ENCODE results near the gene SFT2D3. TPM values are rescaled to one million over a fixed set of nuclear protein-coding genes. Genes with fewer than 3 reads are reported as not detected.

Gene SFT2D3
- total and polyA plus RNA-seq, 2 of the 13 experiments (the other 11 are each of a cell fraction or from before 2014, with no cell fraction given), result 8.3 to 9.4 TPM

DNA sequence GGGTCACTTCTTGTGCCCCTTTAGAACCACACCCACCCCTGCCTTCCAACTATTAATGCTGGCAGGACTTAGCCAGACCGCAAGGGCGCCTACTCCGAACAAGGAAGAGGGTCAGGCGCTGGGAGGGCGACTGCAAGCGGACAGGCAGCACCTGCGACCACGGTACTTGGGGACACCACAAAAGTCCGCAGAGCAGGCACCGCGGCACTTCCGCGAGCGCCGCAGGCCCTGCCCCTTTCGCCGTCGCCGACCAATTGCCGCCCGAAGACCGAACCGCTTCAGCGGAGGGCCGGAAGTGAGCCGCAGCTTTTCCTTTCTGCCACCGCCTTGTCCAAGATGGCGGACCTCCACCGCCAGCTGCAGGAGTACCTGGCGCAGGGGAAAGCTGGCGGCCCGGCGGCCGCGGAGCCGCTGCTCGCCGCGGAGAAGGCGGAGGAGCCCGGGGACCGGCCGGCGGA is at the start of gene SFT2D3 (continued):
- TF ChIP-seq, protein P1, sequence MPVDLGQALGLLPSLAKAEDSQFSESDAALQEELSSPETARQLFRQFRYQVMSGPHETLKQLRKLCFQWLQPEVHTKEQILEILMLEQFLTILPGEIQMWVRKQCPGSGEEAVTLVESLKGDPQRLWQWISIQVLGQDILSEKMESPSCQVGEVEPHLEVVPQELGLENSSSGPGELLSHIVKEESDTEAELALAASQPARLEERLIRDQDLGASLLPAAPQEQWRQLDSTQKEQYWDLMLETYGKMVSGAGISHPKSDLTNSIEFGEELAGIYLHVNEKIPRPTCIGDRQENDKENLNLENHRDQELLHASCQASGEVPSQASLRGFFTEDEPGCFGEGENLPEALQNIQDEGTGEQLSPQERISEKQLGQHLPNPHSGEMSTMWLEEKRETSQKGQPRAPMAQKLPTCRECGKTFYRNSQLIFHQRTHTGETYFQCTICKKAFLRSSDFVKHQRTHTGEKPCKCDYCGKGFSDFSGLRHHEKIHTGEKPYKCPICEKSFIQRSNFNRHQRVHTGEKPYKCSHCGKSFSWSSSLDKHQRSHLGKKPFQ (CRISPR knock-in tag; IDR thresholded peaks at IDR 0.05; ENCODE audit: insufficient replicate concordance), result no peak
- peak; percentile 70; the same call in 1 of the 2 replicates for TF ChIP-seq SMAD9 (CRISPR knock-in tag; IDR thresholded peaks at IDR 0.05)
- TF ChIP-seq, protein P2, sequence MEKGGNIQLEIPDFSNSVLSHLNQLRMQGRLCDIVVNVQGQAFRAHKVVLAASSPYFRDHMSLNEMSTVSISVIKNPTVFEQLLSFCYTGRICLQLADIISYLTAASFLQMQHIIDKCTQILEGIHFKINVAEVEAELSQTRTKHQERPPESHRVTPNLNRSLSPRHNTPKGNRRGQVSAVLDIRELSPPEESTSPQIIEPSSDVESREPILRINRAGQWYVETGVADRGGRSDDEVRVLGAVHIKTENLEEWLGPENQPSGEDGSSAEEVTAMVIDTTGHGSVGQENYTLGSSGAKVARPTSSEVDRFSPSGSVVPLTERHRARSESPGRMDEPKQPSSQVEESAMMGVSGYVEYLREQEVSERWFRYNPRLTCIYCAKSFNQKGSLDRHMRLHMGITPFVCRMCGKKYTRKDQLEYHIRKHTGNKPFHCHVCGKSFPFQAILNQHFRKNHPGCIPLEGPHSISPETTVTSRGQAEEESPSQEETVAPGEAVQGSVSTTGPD (CRISPR knock-in tag; IDR thresholded peaks at IDR 0.05), result no peak; the same call in 1 of the 2 replicates
- TF ChIP-seq, protein P3, sequence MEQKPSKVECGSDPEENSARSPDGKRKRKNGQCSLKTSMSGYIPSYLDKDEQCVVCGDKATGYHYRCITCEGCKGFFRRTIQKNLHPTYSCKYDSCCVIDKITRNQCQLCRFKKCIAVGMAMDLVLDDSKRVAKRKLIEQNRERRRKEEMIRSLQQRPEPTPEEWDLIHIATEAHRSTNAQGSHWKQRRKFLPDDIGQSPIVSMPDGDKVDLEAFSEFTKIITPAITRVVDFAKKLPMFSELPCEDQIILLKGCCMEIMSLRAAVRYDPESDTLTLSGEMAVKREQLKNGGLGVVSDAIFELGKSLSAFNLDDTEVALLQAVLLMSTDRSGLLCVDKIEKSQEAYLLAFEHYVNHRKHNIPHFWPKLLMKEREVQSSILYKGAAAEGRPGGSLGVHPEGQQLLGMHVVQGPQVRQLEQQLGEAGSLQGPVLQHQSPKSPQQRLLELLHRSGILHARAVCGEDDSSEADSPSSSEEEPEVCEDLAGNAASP (CRISPR knock-in tag; IDR thresholded peaks at IDR 0.05; ENCODE audit: borderline replicate concordance), result peak; percentile 87
- TF ChIP-seq ERF (CRISPR knock-in tag; IDR thresholded peaks at IDR 0.05), result no peak
- TF ChIP-seq ZNF558 (CRISPR knock-in tag; IDR thresholded peaks at IDR 0.05; ENCODE audit: borderline replicate concordance), result no peak
- TF ChIP-seq, protein P4, sequence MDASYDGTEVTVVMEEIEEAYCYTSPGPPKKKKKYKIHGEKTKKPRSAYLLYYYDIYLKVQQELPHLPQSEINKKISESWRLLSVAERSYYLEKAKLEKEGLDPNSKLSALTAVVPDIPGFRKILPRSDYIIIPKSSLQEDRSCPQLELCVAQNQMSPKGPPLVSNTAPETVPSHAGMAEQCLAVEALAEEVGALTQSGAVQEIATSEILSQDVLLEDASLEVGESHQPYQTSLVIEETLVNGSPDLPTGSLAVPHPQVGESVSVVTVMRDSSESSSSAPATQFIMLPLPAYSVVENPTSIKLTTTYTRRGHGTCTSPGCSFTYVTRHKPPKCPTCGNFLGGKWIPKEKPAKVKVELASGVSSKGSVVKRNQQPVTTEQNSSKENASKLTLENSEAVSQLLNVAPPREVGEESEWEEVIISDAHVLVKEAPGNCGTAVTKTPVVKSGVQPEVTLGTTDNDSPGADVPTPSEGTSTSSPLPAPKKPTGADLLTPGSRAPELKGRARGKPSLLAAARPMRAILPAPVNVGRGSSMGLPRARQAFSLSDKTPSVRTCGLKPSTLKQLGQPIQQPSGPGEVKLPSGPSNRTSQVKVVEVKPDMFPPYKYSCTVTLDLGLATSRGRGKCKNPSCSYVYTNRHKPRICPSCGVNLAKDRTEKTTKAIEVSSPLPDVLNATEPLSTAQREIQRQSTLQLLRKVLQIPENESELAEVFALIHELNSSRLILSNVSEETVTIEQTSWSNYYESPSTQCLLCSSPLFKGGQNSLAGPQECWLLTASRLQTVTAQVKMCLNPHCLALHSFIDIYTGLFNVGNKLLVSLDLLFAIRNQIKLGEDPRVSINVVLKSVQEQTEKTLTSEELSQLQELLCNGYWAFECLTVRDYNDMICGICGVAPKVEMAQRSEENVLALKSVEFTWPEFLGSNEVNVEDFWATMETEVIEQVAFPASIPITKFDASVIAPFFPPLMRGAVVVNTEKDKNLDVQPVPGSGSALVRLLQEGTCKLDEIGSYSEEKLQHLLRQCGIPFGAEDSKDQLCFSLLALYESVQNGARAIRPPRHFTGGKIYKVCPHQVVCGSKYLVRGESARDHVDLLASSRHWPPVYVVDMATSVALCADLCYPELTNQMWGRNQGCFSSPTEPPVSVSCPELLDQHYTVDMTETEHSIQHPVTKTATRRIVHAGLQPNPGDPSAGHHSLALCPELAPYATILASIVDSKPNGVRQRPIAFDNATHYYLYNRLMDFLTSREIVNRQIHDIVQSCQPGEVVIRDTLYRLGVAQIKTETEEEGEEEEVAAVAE (CRISPR knock-in tag; IDR thresholded peaks at IDR 0.05; ENCODE audit: borderline replicate concordance), result peak; percentile 63; the same call in 1 of the 2 replicates
- no peak; the same call in 1 of the 2 replicates for TF ChIP-seq ZNF326 (CRISPR knock-in tag; IDR thresholded peaks at IDR 0.05; ENCODE audit: borderline replicate concordance)
- TF ChIP-seq, protein P5, sequence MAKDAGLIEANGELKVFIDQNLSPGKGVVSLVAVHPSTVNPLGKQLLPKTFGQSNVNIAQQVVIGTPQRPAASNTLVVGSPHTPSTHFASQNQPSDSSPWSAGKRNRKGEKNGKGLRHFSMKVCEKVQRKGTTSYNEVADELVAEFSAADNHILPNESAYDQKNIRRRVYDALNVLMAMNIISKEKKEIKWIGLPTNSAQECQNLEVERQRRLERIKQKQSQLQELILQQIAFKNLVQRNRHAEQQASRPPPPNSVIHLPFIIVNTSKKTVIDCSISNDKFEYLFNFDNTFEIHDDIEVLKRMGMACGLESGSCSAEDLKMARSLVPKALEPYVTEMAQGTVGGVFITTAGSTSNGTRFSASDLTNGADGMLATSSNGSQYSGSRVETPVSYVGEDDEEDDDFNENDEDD (CRISPR knock-in tag; IDR thresholded peaks at IDR 0.05; ENCODE audit: borderline replicate concordance), result peak; percentile 46; the same call in 1 of the 2 replicates
- peak; percentile 48; the same call in 1 of the 2 replicates for TF ChIP-seq SOX5 (CRISPR knock-in tag; IDR thresholded peaks at IDR 0.05; ENCODE audit: borderline replicate concordance)
- no peak for TF ChIP-seq ZNF44 (CRISPR knock-in tag; IDR thresholded peaks at IDR 0.05)
- TF ChIP-seq KDM6A (CRISPR knock-in tag; IDR thresholded peaks at IDR 0.05; ENCODE audit: low read depth), result 0 out of 2 replicates have a peak, but pooled peaks have one; percentile 44
- peak; percentile 58; the same call in 1 of the 2 replicates for TF ChIP-seq ZSCAN12 (CRISPR knock-in tag; IDR thresholded peaks at IDR 0.05)
- peak; percentile 57 for TF ChIP-seq BCL6 (CRISPR knock-in tag; IDR thresholded peaks at IDR 0.05)
- TF ChIP-seq HHEX (CRISPR knock-in tag; IDR thresholded peaks at IDR 0.05), result no peak; the same call in 1 of the 2 replicates
- TF ChIP-seq ZNF737 (CRISPR knock-in tag; IDR thresholded peaks at IDR 0.05; ENCODE audit: borderline replicate concordance), result no peak
- TF ChIP-seq PTBP1 (IDR thresholded peaks at IDR 0.05; ENCODE audit: low read depth, low read length, poor library complexity, severe bottlenecking), result peak; percentile 5
- no peak for TF ChIP-seq AKAP8 (CRISPR knock-in tag; IDR thresholded peaks at IDR 0.05)
- no peak for TF ChIP-seq KLF13 (CRISPR knock-in tag; IDR thresholded peaks at IDR 0.05)

All from HepG2 (cell line).